Fibroblast of skin of scalp (primary cell): ENCODE results near the gene CIAO3.

Source experiments
- DNase-seq: peaks from one replicate; pipeline ENCODE4 v3.0.0-alpha.2; 2013

Gene CIAO3

GRCh38 chr16:775236-775796 lies 34.5 kb upstream of the CIAO3 start:
- no peak for DNase-seq

- no peak for DNase-seq
Measured at GRCh38 chr16:774086-775001, 33.5 kb upstream of the CIAO3 start.

GRCh38 chr16:772959-773358 lies 32.2 kb upstream of the CIAO3 start:
- DNase-seq, result no peak

- no peak for DNase-seq
Measured at GRCh38 chr16:770411-770810, 29.6 kb upstream of the CIAO3 start.

- no peak for DNase-seq
Measured at GRCh38 chr16:769934-770333, 29.1 kb upstream of the CIAO3 start.

- DNase-seq, result no peak
Measured at GRCh38 chr16:769184-769784, 28.5 kb upstream of the CIAO3 start.

- no peak for DNase-seq
Measured at GRCh38 chr16:768428-768827, 27.6 kb upstream of the CIAO3 start.

GRCh38 chr16:767743-768235 lies 27.0 kb upstream of the CIAO3 start:
- DNase-seq, result no peak

- no peak for DNase-seq
Measured at GRCh38 chr16:766820-767640, 26.2 kb upstream of the CIAO3 start.

- no peak for DNase-seq
Measured at GRCh38 chr16:766008-766819, 25.4 kb upstream of the CIAO3 start.

GRCh38 chr16:765488-765865 lies 24.7 kb upstream of the CIAO3 start:
- DNase-seq, result no peak

- no peak for DNase-seq
Measured at GRCh38 chr16:764848-765487, 24.2 kb upstream of the CIAO3 start.

GRCh38 chr16:764184-764750 lies 23.5 kb upstream of the CIAO3 start:
- DNase-seq, result no peak

GRCh38 chr16:763369-764183 lies 22.8 kb upstream of the CIAO3 start:
- DNase-seq, result no peak

- no peak for DNase-seq
Measured at GRCh38 chr16:762595-763268, 21.9 kb upstream of the CIAO3 start.

GRCh38 chr16:761625-762513 lies 21.1 kb upstream of the CIAO3 start:
- DNase-seq, result no peak

GRCh38 chr16:760545-761343 lies 19.9 kb upstream of the CIAO3 start, which contains the start of gene MSLN:
Gene MSLN (plus strand): TSS chr16:760734. CDS start chr16:762681, 1,947 bp downstream.
- no peak for DNase-seq
